HCT116 (cell line): ENCODE data around the gene ADD3.

Experiments
- EZH2 ChIP-seq: fragments of 200-600 bp; sonication (generic); IDR thresholded peaks from 2 replicates; pipeline ENCODE4 v1.6.1; 2017; ENCODE audit warnings: antibody characterized with exemption, mixed run types
- JUND ChIP-seq: IDR thresholded peaks from 2 replicates; pipeline ENCODE4 v1.6.1; 2012

DNA sequence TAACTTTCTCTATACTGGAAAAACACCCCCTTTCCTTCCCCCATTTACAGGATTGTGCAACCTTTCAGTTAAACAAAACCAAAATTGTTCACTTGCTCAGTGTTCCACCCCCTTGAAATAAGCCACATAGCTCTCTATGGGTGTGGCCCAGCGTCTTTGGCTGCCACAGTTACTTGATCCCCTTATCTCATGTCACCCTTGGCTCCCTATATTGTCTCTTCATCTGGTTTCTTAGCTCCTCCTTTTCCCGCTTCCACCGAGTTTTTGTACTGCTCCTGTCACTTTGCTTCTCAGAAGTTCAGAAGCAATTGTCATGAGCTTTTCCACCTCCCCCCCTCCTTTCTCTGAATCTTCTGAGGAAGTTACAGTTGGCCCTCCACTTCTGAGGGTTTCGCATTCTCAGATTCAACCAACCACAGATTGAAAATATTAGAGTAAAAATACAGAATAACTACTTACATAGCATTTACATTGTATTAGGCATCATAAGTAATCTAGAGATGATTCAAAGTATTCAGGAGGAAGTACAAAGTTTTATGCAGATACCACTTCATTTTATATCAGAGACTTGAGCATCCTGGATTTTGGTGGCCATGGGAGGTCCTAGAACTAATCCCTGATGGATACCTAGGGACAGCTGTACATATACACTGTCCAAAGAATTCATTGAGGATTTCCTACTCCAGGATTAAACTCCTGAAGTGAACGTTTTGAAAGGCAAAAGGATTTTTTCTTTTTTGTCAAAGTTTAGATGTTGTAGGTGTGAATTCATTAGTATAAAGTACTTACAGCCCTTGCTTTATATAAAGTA is 60.4 kb downstream of the ADD3 start:
- no peak for TF ChIP-seq JUND
- TF ChIP-seq EZH2: no peak
